GM18508 (cell line): ENCODE data around the gene ZNF836.
A peak's percentile ranks its signal among the peaks of the same experiment; 100 is the strongest.

Source experiments
- ATAC-seq: cut with Tn5 transposase; IDR thresholded peaks from one replicate; pipeline ENCODE4 v1.9.1; 2021; ENCODE audit warnings: moderate number of reproducible peaks; ENCODE audit not compliant: insufficient read depth, unreplicated experiment

Gene ZNF836

DNA sequence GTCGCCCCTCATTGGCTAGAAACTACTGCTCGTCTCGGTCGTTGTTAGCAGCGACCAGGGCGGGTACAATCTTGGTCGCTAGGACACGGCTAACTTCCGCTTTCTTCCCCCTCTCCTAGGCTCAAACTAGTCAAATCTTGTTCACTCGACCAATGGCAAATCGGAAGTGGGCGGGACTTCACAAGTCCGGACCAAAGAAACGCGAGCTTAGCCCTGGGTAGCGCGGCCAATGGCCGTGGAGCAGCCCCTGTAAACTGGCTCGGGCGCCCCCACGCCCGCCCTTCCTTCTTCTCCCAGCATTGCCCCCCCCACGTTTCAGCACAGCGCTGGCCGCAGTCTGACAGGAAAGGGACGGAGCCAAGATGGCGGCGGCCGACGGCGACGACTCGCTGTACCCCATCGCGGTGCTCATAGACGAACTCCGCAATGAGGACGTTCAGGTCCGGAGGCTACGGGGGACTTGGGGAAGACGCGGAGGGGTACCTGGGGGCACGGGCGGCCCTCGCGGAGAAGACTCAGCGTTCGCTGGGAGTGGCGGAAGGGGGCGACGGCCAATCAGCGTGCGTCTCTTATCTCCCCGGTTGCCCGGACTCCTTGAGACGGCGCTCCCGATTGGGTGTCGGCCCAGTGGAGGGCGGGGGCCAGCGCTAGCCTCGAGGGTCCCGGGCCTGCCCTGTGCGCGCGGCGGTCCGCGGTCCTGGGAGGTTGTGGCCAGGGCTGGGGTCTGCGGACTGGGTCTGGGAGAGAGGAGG, 18.5 kb upstream of the ZNF836 start, which contains the start of gene PPP2R1A:
PPP2R1A (plus strand) TSS at position 318 of the 752 bp plus-strand sequence; CDS start at position 363, 45 bp downstream.
- ATAC-seq, result peak; percentile 83

DNA sequence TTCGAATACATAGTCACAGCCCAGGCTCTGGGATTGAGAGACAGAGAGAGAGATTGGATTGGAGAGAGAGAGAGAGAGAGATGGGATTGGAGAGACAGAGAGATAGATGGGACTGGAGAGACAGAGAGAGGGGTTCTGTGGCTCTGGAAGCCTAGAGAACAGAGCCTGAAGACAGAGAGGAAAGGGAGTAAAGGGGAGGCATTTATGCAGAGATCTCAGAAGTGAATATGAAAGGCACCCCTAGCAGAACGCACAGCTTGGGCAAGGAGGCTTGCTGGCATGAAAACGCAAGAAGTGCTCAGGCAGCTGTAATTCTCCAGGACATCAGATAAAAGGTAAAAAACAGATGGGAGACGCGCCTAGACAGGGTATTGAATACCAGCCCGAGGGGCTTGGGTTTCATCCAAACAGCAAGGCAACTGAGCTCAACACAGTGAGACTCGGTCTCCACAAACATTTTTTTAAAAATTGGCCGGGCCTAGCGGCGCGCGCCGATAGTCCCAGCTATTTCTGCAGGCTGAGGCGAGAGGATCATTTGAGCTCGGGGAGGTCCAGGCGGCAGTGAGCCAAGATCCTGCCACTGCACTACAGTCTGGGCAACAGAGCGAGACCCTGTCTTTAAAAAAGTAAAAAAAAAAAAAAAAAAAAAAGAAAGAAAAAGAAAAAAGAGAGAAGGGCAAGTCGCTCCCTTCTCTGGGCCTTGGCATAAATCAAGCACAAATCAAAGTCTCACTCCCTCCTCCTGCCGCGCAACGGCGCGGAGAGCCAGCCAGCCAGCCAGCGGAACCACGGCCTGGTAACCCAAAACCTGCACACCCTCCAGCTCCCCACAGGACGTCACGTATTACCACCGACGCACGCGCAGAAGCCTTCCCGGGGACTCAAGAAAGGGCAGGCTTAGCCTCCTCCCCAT, 17.7 kb upstream of the ZNF836 start:
- peak; percentile 6 for ATAC-seq

DNA sequence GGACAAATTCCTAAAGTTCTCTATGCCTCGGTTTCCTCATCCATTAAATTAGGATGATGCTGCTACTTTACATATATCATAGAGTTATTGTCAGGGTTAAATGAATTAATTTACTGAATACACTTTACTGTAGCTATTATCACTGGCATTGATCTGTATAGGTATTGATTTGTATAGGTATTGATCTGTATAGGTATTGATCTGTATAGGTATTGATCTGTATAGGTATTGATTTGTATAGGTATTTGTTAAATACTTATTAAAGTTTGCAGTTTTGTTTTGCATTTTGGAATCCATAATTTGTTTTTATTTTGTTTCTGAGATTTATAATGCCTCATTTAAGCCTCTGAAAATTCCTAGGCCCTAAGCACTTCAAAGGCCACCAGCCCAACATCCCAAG, 16.0 kb upstream of the ZNF836 start:
- ATAC-seq, result no peak

DNA sequence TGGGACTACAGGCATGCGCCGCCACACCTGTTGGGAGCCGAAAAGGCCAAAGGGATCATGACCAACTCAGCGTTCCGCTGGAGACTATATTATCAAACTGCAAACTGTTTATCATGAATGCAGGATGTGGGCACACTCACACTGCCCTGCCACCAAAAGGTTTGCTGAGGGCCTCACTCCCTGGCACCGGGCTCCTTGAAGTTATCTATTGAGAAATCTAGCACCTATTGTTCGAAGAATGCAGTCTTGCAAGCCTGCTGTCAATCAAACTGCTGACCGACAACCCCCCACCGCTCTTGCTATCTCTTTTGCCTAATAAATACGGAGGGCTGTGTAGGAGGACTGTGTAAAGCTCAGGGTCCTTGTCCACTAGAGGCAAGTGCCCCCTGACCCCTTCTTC, 5.2 kb upstream of the ZNF836 start:
- no peak for ATAC-seq

DNA sequence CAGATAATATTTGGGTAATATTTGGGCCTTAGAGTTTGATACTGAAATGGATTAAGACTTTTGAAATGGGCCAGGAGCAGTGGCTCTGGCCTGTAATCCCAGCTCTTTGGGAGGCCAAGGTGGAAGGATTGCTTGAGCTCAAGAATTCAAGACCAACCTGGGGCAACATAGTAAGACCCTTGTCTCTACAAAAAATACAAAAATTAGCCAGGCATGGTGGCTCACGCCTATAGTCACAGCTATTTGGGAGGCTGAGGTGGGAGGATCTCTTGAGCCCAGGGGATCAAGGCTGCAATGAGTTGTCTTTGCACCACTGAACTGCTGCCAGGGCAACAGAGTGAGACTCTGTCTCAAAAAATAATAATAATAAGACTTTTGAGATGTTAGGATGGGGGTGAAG, 926 bp upstream of the ZNF836 start:
- no peak for ATAC-seq

DNA sequence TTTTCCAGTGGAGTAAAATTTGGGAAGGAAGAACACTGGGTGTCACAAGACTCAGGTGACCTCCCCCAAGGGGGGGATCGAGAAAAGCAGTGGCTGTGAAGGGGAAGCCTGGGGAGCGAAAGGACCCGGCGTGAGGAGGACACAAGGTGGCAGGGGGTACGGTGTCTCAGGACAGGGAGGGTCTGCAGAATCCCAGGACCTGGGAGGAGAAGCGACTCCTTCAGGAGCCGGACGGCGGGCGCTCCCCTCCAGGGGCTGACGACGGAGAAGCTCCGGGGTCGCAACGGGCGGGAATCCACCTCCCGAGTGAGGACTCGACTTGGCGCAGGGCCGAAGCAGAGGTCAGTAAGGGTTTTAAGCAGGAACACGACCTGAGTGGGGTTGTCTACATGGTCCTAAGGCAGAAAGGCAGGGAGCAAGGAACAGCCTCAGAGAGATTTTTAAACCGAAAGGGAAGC, 529 bp downstream of the ZNF836 start:
- ATAC-seq, result no peak

DNA sequence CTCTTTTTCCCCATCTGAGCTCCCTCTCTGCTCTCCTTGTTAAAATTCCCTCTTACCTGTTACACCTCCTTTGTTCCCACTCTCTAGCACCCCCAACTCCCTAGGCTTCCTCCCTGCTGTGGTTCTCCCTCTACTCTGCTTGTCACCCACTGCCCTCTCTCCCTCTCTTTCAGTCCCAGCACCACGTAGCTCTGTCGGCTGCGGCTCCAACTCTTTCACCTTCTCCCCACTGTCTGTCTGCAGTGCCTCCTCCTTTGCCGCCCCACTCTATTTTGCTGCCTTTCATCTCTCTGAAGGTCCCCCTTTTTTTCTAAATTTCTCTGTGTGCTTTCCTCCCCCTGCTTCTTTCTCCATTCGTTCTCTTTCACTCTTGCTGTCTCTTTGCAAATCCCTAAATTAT, 1.1 kb downstream of the ZNF836 start:
- no peak for ATAC-seq

DNA sequence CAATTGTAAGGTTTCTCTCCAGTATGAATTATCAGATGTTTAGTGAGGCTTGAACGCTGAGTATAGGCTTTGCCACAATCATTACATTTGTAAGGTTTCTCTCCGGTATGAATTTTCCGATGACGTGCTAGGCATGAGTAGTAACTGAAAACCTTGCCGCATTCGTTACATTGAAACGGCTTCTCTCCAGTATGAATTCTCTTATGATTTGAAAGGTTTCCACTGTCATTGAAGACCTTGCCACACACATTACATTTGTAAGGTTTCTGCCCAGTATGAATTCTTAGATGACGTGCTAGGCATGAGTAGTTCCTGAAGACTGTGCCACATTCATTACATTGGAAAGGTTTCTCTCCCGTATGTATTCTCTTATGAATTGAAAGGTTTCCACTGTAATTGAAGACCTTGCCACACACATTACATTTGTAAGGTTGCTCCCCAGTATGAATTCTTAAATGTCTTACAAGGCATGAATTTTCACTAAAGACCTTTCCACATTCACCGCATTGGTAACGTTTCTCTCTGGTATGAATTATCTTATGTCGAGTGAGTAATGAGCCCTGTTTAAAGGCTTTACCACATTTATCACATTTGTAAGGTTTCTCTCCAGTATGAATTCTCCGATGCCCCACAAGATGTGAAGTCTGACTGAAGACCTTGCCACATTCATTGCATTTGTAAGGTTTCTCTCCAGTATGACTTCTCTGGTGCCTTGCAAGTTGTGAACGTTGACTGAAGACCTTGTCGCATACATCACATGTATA, 15.6 kb downstream of the ZNF836 start:
- no peak for ATAC-seq

DNA sequence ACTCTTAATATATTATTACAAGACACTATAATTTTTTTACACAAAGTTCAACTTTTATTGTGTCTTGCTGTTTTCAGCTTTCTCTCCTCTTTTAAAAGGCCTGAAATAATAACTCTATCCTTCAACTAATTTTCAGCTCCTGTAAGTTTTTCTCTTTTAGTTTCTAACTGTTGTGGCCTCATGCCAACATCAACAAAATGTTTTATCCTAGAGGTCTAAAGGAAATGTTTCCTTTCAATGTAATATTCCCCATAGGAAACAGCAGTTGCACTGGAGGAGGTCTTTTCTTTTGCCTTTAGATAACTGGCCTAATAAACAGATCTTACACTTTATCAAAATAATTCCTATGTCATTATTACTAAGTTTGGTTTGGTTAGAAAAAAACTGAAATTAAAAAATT, 23.2 kb downstream of the ZNF836 start:
- no peak for ATAC-seq

DNA sequence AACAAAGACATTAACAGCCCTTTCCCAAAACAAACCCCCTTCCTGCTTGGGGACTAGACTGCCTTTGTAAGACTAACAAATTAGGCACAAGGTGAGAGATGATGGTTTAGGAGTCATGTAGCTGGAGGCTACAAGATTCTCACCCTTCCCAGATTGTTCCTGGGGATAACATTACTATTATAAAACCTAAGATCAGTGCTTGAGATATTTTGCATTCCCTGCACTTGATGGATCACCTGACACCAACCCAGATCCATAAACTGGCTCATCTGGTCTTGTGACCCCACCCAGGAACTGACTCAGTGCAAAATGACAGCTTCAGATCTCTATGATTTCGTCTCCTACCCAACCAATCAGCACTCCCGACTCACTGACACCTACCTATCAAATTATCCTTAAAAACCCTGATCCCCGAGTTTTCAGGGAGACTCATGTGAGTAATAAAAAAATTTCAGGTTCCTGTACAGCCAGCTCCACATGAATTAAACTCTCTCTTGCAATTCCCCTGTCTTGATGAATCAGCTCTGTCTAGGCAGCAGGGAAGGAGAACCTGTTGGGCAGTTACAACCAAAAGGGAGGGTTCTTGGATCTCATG, 29.3 kb downstream of the ZNF836 start:
- ATAC-seq, result no peak

DNA sequence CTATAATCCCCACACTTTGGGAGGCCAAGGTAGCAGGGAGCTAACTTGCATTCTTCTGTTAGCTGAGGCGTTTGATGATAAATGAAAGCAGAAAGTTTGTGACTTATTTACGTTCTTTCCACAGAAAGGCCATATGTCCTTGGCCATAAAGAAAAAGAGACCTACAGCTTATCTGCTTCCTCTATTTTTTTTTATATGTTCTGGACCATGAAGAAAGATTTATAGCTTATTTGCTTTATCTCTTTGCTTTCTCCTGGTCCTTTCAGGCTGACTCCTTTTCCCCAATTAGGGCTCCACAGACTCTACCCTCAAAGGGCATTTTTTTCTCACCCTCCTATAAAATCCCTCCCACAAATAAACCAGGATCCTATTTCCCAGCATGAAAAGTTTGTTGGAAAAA, 30.2 kb downstream of the ZNF836 start:
- no peak for ATAC-seq

DNA sequence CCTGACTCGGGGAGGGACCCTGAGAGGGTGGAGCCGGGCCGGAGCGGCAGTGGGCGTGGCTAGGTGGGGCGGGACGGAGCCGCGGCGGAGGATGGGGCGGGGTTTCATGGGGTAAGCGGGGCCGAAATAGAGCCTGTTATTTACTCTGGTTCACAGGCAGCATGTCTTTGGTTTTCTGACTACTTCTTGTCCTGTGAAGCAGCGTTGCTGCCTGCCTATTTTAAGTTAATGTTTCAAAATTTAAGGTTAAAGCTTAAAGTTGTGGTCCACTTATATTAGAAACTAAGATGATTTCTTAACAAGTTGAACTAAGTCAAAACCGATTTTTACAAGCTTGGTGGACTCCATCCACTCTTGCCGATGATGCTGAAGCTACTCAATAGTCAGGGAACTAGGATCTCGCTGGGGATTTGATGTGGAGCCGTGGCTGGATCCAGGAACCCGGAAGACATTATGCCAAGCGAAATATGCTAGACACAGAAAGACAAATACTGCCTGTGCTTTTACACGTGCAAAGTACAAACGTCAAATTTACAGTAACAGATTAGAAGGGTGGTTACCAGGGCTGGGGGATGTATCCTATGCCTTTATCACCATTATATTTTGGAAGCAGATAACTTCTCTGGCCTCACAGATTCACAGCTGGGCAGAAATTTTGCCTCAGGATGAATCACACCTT, 31.2 kb downstream of the ZNF836 start:
- peak; percentile 41 for ATAC-seq

DNA sequence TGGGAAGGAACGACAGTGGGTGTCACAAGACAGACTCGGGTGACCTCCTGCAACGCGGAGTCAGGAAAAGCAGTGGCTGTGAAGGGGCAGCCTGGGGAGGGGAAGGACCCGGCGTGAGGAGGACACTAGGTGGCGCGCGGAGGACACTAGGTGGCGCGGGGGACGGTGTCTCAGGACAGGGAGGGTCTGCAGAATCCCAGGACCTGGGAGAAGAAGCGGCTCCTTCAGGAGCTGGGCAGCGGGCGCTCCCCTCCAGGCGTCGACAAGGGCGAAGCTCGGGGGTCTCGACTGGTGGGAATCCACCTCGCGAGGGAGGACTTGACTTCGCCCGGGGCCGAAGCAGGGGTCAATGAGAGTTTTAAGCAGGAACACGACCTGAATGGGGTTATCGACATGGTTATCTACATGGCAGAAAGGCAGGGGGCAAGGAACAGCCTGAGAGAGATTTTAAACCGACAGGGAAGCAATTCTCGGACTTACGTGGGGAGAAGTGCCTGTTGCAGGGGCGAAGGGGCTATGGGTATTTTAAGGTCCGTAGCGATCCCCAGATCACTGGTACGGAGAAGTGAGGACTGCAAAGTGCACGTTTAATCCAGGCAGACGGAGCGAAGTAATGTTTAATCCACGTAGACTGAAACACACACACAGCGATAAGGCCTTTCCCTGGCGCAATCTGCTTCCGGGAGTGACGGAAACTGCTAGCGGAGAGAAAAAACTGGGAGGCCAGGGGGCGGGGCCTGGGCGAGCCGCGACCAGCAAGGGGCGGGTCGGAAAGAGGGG, 32.0 kb downstream of the ZNF836 start, which contains the start of gene ZNF616:
ZNF616 (minus strand) TSS at position 687 of the 780 bp plus-strand sequence. CDS start 9,426 bp downstream, outside the sequence.
- peak; percentile 42 for ATAC-seq

DNA sequence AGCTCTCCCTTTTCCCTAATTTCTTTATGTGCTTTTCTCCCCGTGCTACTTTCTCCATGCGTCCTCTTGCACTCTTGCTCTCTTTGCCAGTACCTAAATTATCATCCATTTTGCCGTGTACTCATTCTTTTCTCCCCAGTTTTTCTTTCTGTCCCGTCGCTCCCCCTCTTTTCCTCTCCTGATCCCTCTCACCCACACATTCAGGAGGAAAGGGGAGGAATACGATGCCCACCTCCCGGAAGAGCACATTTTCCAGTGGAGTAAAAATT, 32.5 kb downstream of the ZNF836 start:
- ATAC-seq, result no peak

DNA sequence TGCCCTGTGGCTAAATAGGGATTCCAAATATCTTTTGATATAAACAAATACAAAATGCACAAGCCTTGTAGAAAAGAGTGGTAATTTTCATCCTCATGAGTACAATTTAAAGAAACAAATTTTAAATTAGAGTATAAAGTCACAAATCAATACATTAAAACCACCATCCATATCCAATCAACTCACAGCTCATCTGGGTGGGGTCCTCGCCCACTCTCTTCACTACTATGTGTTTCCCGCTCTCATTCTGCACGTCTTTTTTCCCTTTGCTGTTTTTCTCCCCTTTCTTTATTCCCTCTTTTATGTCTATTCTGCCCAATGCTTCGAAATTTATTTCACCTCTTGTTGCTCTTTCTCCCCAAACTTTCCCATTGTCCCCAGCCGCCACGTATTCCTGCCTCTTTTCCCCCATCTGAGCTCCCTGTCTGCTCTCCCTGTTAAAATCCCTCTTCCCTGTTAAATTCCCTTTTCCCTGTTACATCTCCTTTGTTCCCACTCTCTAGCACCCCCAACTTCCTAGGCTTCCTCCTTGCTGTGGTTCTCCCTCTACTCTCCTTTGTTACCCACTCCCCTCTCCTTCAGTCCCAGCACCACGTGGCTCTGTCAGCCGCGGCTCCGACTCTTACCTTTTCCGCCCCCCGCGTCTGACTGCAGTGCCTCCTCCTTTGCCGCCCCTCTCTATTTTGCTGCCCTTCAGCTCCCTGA, 33.0 kb downstream of the ZNF836 start:
- no peak for ATAC-seq

DNA sequence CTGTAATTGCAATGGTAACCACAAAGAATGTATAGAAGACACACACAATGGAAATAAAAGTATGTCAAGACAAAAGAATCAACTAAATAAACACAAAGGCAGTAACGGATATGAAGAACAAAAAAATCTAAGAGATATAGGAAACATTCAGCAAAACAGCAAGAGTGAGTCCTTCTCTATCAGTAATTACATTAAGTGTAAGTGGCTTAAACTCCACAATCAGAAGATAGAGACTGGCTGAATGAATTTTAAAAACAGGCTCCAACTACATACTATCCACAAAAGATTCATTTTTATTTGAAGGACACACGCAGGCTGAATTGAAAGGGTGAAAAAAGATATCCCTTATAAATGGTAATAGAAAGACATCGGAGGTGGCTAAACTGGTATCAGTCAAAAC, 51.1 kb downstream of the ZNF836 start:
- no peak for ATAC-seq

DNA sequence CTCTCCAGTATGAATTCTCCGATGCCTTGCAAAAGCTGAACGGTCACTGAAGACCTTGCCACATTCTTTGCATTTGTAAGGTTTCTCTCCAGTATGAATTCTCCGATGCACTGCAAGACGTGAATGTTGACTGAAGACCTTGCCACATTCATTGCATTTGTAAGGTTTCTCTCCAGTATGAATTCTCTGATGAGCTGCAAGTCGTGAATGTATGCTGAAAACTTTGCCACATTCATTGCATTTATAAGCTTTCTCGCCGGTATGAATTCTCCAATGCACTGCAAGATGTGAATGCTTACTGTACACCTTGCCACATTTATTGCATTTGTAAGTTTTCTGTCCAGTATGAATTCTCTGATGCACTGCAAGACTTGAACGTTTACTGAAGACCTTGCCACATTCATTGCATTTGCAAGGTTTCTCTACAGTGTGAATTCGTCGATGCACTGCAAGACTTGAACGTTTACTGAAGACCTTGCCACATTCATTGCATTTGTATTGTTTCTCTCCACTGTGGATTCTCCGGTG, 55.8 kb downstream of the ZNF836 start:
- no peak for ATAC-seq

DNA sequence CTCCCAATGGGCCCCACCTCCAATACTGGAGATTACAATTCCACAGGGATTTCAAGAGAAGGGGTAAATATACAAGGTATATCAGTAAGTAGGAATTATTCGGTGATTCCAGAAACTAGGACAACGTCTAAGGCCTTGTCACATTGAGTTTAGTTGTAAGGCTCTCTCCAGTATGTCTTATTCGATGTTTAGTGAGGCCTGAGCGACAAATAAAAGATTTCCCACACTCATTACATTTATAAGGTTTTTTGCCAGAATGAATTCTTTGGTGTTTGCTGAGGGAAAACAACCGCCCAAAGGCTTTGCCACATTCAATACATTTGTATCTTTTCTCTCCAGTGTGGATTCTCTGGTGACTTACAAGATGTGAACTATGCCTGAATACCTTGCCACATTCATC, 56.7 kb downstream of the ZNF836 start:
- ATAC-seq, result no peak
